Neural progenitor cell (in vitro differentiated cells): ENCODE measurements around the gene FGF16.

Experiments
- EZH2 ChIP-seq: fragments of 200-600 bp; sonication (generic); IDR thresholded peaks from 2 replicates; pipeline ENCODE4 v1.6.1; 2017; ENCODE audit warnings: antibody characterized with exemption, mild to moderate bottlenecking, moderate library complexity
- EZH2phosphoT487 ChIP-seq: fragments of 200-600 bp; sonication (generic); IDR thresholded peaks from 2 replicates; pipeline ENCODE4 v1.6.1; 2017; ENCODE audit warnings: antibody characterized with exemption
- TF ChIP-seq, protein P1 (sequence below): fragments of 200-600 bp; sonication (generic); IDR thresholded peaks from 2 replicates; pipeline ENCODE4 v1.5.1; 2017; ENCODE audit warnings: antibody characterized with exemption, mild to moderate bottlenecking

GRCh38 chrX:77415882-77416281 lies 31.3 kb upstream of the FGF16 start:
- TF ChIP-seq, protein P1, sequence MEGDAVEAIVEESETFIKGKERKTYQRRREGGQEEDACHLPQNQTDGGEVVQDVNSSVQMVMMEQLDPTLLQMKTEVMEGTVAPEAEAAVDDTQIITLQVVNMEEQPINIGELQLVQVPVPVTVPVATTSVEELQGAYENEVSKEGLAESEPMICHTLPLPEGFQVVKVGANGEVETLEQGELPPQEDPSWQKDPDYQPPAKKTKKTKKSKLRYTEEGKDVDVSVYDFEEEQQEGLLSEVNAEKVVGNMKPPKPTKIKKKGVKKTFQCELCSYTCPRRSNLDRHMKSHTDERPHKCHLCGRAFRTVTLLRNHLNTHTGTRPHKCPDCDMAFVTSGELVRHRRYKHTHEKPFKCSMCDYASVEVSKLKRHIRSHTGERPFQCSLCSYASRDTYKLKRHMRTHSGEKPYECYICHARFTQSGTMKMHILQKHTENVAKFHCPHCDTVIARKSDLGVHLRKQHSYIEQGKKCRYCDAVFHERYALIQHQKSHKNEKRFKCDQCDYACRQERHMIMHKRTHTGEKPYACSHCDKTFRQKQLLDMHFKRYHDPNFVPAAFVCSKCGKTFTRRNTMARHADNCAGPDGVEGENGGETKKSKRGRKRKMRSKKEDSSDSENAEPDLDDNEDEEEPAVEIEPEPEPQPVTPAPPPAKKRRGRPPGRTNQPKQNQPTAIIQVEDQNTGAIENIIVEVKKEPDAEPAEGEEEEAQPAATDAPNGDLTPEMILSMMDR, result no peak
- TF ChIP-seq EZH2phosphoT487 (no peak), EZH2 (no peak)
